Keratinocyte (primary cell): Measurements from ENCODE around the gene ANGPTL2. TPM values are rescaled to one million over a fixed set of nuclear protein-coding genes. Genes with fewer than 3 reads are reported as not detected.

ENCODE experiments used
- DNase-seq: peaks from one replicate; pipeline ENCODE4 v3.0.0-alpha.2; 2011; ENCODE audit warnings: low read depth, missing footprints, low spot score
- FAIRE-seq: peaks from 2 replicates; lab custom pipeline; 2011; peaks lifted over from hg19 to GRCh38; lab: Jason Lieb, UNC
- H2AFZ ChIP-seq: 2 replicates; pipeline ENCODE4 v1.6.0; 2012; ENCODE audit warnings: low read length, control low read depth, inconsistent platforms; ENCODE audit not compliant: control insufficient read depth
- H3K27ac ChIP-seq: 2 replicates; pipeline ENCODE4 v1.5.1; 2011; ENCODE audit warnings: low read length; ENCODE audit not compliant: control insufficient read depth, insufficient read depth
- H3K27me3 ChIP-seq: 3 replicates; pipeline ENCODE4 v1.6.0; 2011; ENCODE audit warnings: low read length; ENCODE audit not compliant: control insufficient read depth, insufficient read depth; ENCODE audit errors: extremely low read depth
- H3K36me3 ChIP-seq, 2 experiments: 2 replicates in 1 of 2; 3 replicates in 1 of 2; pipeline ENCODE4 v1.5.1; 2011; ENCODE audit warnings: low read length in 2 of 2, mild to moderate bottlenecking in 1 of 2; ENCODE audit not compliant: control insufficient read depth in 2 of 2, insufficient read depth in 2 of 2; ENCODE audit errors: extremely low read depth in 1 of 2
- H3K4me1 ChIP-seq: 3 replicates; pipeline ENCODE4 v1.5.1; 2011; ENCODE audit warnings: low read length; ENCODE audit not compliant: control insufficient read depth, insufficient read depth; ENCODE audit errors: extremely low read depth
- H3K4me2 ChIP-seq: 3 replicates; pipeline ENCODE4 v1.6.0; 2011; ENCODE audit warnings: low read depth, low read length; ENCODE audit not compliant: control insufficient read depth, insufficient read depth; ENCODE audit errors: extremely low read depth
- H3K4me3 ChIP-seq, 3 experiments: fragments of 200-600 bp in 1 of 3; sonication (generic) in 1 of 3; 2 replicates in 2 of 3; 3 replicates in 1 of 3; pipeline ENCODE4 v1.5.1; 2011 to 2016; ENCODE audit warnings: low read length in 3 of 3, mild to moderate bottlenecking in 3 of 3, control low read depth in 2 of 3, inconsistent platforms in 1 of 3, low read depth in 1 of 3, mixed read lengths in 1 of 3, mixed run types in 1 of 3, moderate library complexity in 1 of 3; ENCODE audit not compliant: control insufficient read depth in 2 of 3, insufficient read depth in 2 of 3; ENCODE audit errors: extremely low read depth in 1 of 3
- H3K79me2 ChIP-seq: 2 replicates; pipeline ENCODE4 v1.6.0; 2012; ENCODE audit warnings: low read length; ENCODE audit not compliant: control insufficient read depth, insufficient read depth
- H3K9ac ChIP-seq: 3 replicates; pipeline ENCODE4 v1.6.0; 2011; ENCODE audit warnings: low read length; ENCODE audit not compliant: control insufficient read depth, insufficient read depth; ENCODE audit errors: extremely low read depth
- H3K9me1 ChIP-seq: 3 replicates; pipeline ENCODE4 v1.6.0; 2011; ENCODE audit warnings: low read length; ENCODE audit not compliant: control insufficient read depth, insufficient read depth; ENCODE audit errors: extremely low read depth
- H3K9me3 ChIP-seq: 2 replicates; pipeline ENCODE4 v1.5.1; 2012; ENCODE audit warnings: low read depth, low read length; ENCODE audit not compliant: control insufficient read depth
- H4K20me1 ChIP-seq: 3 replicates; pipeline ENCODE4 v1.6.0; 2011; ENCODE audit warnings: low read length; ENCODE audit not compliant: control insufficient read depth, insufficient read depth; ENCODE audit errors: extremely low read depth
- EZH2 ChIP-seq: IDR thresholded peaks from one replicate; pipeline ENCODE4 v1.6.1; 2012; ENCODE audit warnings: inconsistent platforms, mild to moderate bottlenecking, low read length, moderate library complexity
- dilution Hi-C: fragments of 300-500 bp; cut with MboI; formaldehyde crosslinking; loops from one replicate; pipeline ENCODE4 v1.7.0; 2020; ENCODE audit warnings: low sequenced_read_pairs; ENCODE audit not compliant: extremely low pct_ligation_motif_present
- polyA plus RNA-seq, 5 experiments: library from polyadenylated mRNA; depleted of rRNA in 3 of 5; stranded (reverse) in 3 of 5; stranded (forward) in 1 of 5; unstranded in 1 of 5; fragments of >200 nt; gene quantifications; 1 replicate in 1 of 5; 2 replicates in 3 of 5; 3 replicates in 1 of 5; pipeline versions ENCODE4 v1.2.1 to v1.2.3, GENCODE V29; 2011 to 2012; ENCODE audit warnings: missing spikeins in 2 of 5, low read depth in 1 of 5, low replicate concordance in 1 of 5
- TF ChIP-seq, protein P1 (sequence below), 3 experiments: IDR thresholded peaks in 1 of 3; conservative IDR thresholded peaks in 1 of 3; optimal IDR thresholded peaks in 1 of 3; 2 replicates in 2 of 3; 3 replicates in 1 of 3; pipeline versions ENCODE3 to v1.5.1; 2011; ENCODE audit warnings: low read length in 3 of 3, mild to moderate bottlenecking in 3 of 3, moderate library complexity in 2 of 3, control low read depth in 1 of 3, inconsistent platforms in 1 of 3; ENCODE audit not compliant: insufficient read depth in 2 of 3; ENCODE audit errors: extremely low read depth in 1 of 3

The ANGPTL2 gene
- polyA plus RNA-seq, 1 donor (not counting 4 experiments of a cell fraction or from before 2014, with no cell fraction given) = 0.18 TPM

DNA sequence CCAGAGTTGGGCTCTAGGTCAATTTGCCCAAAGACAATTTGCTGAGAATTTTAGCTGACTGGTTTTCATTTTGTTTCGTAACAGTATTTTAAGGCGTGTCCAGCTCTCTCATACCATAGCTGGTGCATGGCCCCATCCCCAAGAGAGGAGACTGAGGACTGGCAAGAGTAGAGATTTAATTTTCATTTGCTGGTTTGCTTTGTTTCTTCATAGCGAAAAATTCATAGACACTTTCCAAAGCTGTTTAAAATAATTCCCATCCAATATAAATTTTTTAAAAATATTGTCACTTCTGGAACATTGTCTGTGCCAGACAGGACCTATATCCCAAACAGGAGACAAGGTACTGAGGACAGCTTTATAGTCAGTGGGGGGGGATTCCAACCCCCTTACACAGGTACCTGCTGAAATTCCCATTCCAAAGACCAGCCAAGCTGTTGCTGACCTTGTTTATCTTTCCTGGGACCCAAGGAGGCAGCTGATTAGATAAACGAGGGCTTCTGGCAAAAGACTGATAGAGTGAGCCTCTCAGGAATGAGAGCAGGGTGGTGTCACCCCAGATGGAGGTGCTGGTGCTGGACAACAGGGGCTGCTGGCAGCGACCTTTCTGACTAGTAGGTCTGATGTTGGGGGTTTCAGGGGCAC, 6.8 kb upstream of the ANGPTL2 start:
- peaks cover 34% of the 10 kb centered on the region for H3K4me1 ChIP-seq
- no peak for DNase-seq
- no peak overlapping the region for H2AFZ ChIP-seq
- H3K27ac ChIP-seq = no peak overlapping the region
- TF ChIP-seq, protein P1, sequence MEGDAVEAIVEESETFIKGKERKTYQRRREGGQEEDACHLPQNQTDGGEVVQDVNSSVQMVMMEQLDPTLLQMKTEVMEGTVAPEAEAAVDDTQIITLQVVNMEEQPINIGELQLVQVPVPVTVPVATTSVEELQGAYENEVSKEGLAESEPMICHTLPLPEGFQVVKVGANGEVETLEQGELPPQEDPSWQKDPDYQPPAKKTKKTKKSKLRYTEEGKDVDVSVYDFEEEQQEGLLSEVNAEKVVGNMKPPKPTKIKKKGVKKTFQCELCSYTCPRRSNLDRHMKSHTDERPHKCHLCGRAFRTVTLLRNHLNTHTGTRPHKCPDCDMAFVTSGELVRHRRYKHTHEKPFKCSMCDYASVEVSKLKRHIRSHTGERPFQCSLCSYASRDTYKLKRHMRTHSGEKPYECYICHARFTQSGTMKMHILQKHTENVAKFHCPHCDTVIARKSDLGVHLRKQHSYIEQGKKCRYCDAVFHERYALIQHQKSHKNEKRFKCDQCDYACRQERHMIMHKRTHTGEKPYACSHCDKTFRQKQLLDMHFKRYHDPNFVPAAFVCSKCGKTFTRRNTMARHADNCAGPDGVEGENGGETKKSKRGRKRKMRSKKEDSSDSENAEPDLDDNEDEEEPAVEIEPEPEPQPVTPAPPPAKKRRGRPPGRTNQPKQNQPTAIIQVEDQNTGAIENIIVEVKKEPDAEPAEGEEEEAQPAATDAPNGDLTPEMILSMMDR (optimal IDR thresholded peaks at IDR 0.05 in 1 of 3, IDR thresholded peaks at IDR 0.05 in 1 of 3, conservative IDR thresholded peaks at IDR 0.05 in 1 of 3; ENCODE audit: extremely low read depth in 1 of 3, insufficient read depth in 2 of 3, low read length in 3 of 3) = no peak
- no peak for TF ChIP-seq EZH2
- no peak overlapping the region for H3K4me2 ChIP-seq
- H3K9ac ChIP-seq = no peak overlapping the region
- no peaks in the 10 kb centered on the region for H3K9me1 ChIP-seq
- H3K9me3 ChIP-seq = no peaks in the 10 kb centered on the region
- peaks cover 9% of the 10 kb centered on the region for H3K27me3 ChIP-seq
- H4K20me1 ChIP-seq = no peaks in the 10 kb centered on the region
- no peaks in the 10 kb centered on the region for H3K79me2 ChIP-seq
- dilution Hi-C loops = no loop called here
- H3K36me3 ChIP-seq = no peaks in the 10 kb centered on the region
- no peak overlapping the region for H3K4me3 ChIP-seq
- FAIRE-seq = no peak

DNA sequence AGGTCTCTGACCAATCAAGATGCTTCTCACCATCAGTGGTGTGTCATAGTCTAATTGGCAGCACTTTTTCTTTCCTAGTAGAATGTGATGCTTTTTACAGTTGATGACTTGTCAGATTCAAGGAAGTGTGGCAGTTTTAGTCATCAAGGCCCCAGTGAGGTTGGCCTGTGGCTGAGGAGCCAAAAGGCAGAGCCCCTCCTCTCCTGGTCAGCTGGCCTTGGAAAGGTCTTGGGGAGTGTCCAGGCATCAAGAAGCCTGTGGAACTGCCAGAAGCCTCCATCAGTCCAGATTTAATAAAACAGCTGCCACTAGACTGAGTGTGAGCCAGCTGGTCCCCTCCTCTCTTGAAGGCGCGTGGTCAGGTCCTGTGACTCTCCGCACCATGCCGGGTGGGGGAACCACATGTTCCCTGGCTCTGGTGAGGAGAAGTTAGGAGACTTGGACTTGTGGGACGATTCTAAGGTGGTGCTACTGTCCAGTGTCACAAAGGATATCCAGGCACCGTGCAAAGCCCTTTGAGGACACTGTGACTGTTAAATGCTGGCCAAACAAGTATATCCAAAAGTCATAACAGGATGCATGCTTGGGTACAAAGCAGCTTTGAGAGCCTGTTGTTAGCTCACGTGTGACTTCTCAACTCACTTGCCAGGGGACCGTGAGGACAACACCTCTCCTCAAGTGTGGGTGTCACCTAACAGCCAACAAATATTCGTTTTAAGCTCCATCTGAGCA, 6.1 kb upstream of the ANGPTL2 start:
- H3K27me3 ChIP-seq = peaks cover 11% of the 10 kb centered on the region
- H3K36me3 ChIP-seq = no peaks in the 10 kb centered on the region
- H2AFZ ChIP-seq = no peak overlapping the region
- FAIRE-seq = peak; percentile 44
- no peaks in the 10 kb centered on the region for H3K79me2 ChIP-seq
- TF ChIP-seq, protein P1 (optimal IDR thresholded peaks at IDR 0.05 in 1 of 3, IDR thresholded peaks at IDR 0.05 in 1 of 3, conservative IDR thresholded peaks at IDR 0.05 in 1 of 3; ENCODE audit: extremely low read depth in 1 of 3, insufficient read depth in 2 of 3, low read length in 3 of 3) = no peak
- H3K4me2 ChIP-seq = no peak overlapping the region
- H3K9ac ChIP-seq = no peak overlapping the region
- no peak overlapping the region for H3K27ac ChIP-seq
- H3K4me3 ChIP-seq = no peak overlapping the region
- peaks cover 36% of the 10 kb centered on the region for H3K4me1 ChIP-seq
- H4K20me1 ChIP-seq = no peaks in the 10 kb centered on the region
- DNase-seq = no peak
- no peaks in the 10 kb centered on the region for H3K9me1 ChIP-seq
- no peaks in the 10 kb centered on the region for H3K9me3 ChIP-seq
- dilution Hi-C loops = no loop called here
